ENCODE results near the gene PTPRG. TPM values are rescaled to one million over a fixed set of nuclear protein-coding genes. Genes with fewer than 3 reads are reported as not detected.

Gene PTPRG
- total and polyA plus RNA-seq, 2 experiments from 2014 or later = 24.4 to 131 TPM

- Histone ChIP-seq H3K4me2 (no peak overlapping the region), H3K9me2 (ENCODE audit: insufficient read depth) (no peaks in the 10 kb centered on the region), H3K4me1 (ENCODE audit: insufficient read depth) (peaks cover 41% of the 10 kb centered on the region), H3K4me3 (no peak overlapping the region), H4K20me1 (replicated peaks; ENCODE audit: insufficient read depth) (peaks cover 38% of the 10 kb centered on the region), H3K27me3 (ENCODE audit: insufficient read depth) (no peaks in the 10 kb centered on the region), H2AFZ (no peak overlapping the region), H3K27ac (ENCODE audit: low read depth) (peak overlapping the region; percentile 48; the same call in 1 of the 2 replicates), H3K36me3 (ENCODE audit: insufficient read depth) (no peaks in the 10 kb centered on the region), H3F3A (replicated peaks; ENCODE audit: low read depth) (peaks cover 3% of the 10 kb centered on the region; the same call in 1 of the 2 replicates), H3K79me2 (replicated peaks; ENCODE audit: insufficient read depth) (peaks cover 100% of the 10 kb centered on the region)
- Mint-ChIP-seq H3K4me3 (no peak overlapping the region), H3K27me3 (ENCODE audit: insufficient read depth, low read depth, poor library complexity) (no peaks in the 10 kb centered on the region), H3K27ac (peak overlapping the region; percentile 54), H3K36me3 (ENCODE audit: low read depth) (peaks cover 15% of the 10 kb centered on the region; the same call in 2 of the 3 replicates), H3K9me3 (no peaks in the 10 kb centered on the region), H3K4me1 (peaks cover 59% of the 10 kb centered on the region)
- ATAC-seq (no peak), DNase-seq (ENCODE audit: low spot score) (no peak)
- no peak for TF ChIP-seq STAT1 (IDR thresholded peaks at IDR 0.05; ENCODE audit: unreplicated experiment)
- TF ChIP-seq JUNB (IDR thresholded peaks at IDR 0.05; ENCODE audit: unreplicated experiment) = no peak
- no peak for TF ChIP-seq ZNF462 (CRISPR knock-in tag; IDR thresholded peaks at IDR 0.05)
- TF ChIP-seq EZH2 (IDR thresholded peaks at IDR 0.05; ENCODE audit: low read depth, unreplicated experiment) = no peak
- no peak for TF ChIP-seq ZNF114 (CRISPR knock-in tag; IDR thresholded peaks at IDR 0.05)
- TF ChIP-seq POLR2AphosphoS5 (IDR thresholded peaks at IDR 0.05; ENCODE audit: low read depth) = no peak
- no peak for TF ChIP-seq ETS1 (IDR thresholded peaks at IDR 0.05)
- TF ChIP-seq ZNF331 (CRISPR knock-in tag; IDR thresholded peaks at IDR 0.05; ENCODE audit: low read depth) = no peak
- no peak for TF ChIP-seq EZH2phosphoT487 (IDR thresholded peaks at IDR 0.05; ENCODE audit: unreplicated experiment)
- no peak for TF ChIP-seq CTCF (conservative IDR thresholded peaks at IDR 0.05; ENCODE audit: low read depth in 2 of 2)
- no peak for TF ChIP-seq NANOG (IDR thresholded peaks at IDR 0.05; ENCODE audit: borderline replicate concordance)
- TF ChIP-seq REST (IDR thresholded peaks at IDR 0.05; ENCODE audit: unreplicated experiment) = no peak
Measured at GRCh38 chr3:61616586-61616985, 55.2 kb downstream of the PTPRG start.

All from GM23338 (cell line).